ENCODE data around the gene GFRA1. TPM values are rescaled to one million over a fixed set of nuclear protein-coding genes. Genes with fewer than 3 reads are reported as not detected.

The GFRA1 gene
- polyA plus RNA-seq, 2 of the 4 experiments (the other 2 are of a cell fraction), result 4.0 to 9.5 TPM

GRCh38 chr10:116151076-116151475, 121.9 kb downstream of the GFRA1 start:
- Histone ChIP-seq H3K27ac (no peak overlapping the region), H3K9me3 (no peaks in the 10 kb centered on the region), H3K4me1 (no peaks in the 10 kb centered on the region), H3K4me3 (no peak overlapping the region), H3K4me2 (no peak overlapping the region)
- TF ChIP-seq ZSCAN20 (CRISPR knock-in tag; IDR thresholded peaks at IDR 0.05) (no peak), POLR2AphosphoS2 (conservative IDR thresholded peaks at IDR 0.05; ENCODE audit: low read length) (no peak), RNF2 (IDR thresholded peaks at IDR 0.05; ENCODE audit: borderline replicate concordance, low read depth) (no peak), USF2 (IDR thresholded peaks at IDR 0.05) (no peak), SMC3 (IDR thresholded peaks at IDR 0.05) (no peak), NFE2L2 (conservative IDR thresholded peaks at IDR 0.05; ENCODE audit: low read length) (no peak), BCL3 (IDR thresholded peaks at IDR 0.05) (no peak)
- ATAC-seq, result no peak
- CTCF ChIA-PET, result no interaction called here
- no peak for FAIRE-seq
- no peak for DNase-seq (ENCODE audit: low read depth in 1 of 2, low spot score in 1 of 2)
- POLR2A ChIA-PET, result no interaction called here

GRCh38 chr10:116150606-116151005, 122.4 kb downstream of the GFRA1 start:
- ATAC-seq (no peak), DNase-seq (ENCODE audit: low read depth in 1 of 2, low spot score in 1 of 2) (no peak), FAIRE-seq (no peak)
- H3K4me3 ChIP-seq, result no peak overlapping the region
- CTCF ChIA-PET, result interaction anchor here (0.5 kb wide), 1 partner anchor 31 kb away, joined by 4 read pairs; no protein-coding TSS in a partner anchor
- H3K27ac ChIP-seq, result no peak overlapping the region
- TF ChIP-seq HOXB13 (CRISPR knock-in tag; IDR thresholded peaks at IDR 0.05; ENCODE audit: low read depth), result no peak
- TF ChIP-seq ZSCAN20 (CRISPR knock-in tag; IDR thresholded peaks at IDR 0.05), result no peak
- TF ChIP-seq EP300 (IDR thresholded peaks at IDR 0.05), result no peak
- TF ChIP-seq HMGXB4 (CRISPR knock-in tag; IDR thresholded peaks at IDR 0.05; ENCODE audit: borderline replicate concordance), result no peak
- WGBS (ENCODE audit: missing lambda C conversion rate), result 24% methylated on average over 6 of the region's 6 CpGs
- POLR2A ChIA-PET, result no interaction called here
- H3K4me2 ChIP-seq, result no peak overlapping the region
- H3K4me1 ChIP-seq, result no peaks in the 10 kb centered on the region
- no peaks in the 10 kb centered on the region for H3K9me3 ChIP-seq

- H3K4me2 ChIP-seq, result no peak overlapping the region
- ChIA-PET CTCF (interaction anchor here (0.7 kb wide), 1 partner anchor 22 kb away, joined by 3 read pairs; no protein-coding TSS in a partner anchor), POLR2A (no interaction called here)
- no peak overlapping the region for H3K27ac ChIP-seq
- ATAC-seq (no peak), DNase-seq (ENCODE audit: low read depth in 1 of 2, low spot score in 1 of 2) (no peak), FAIRE-seq (no peak)
- H3K4me3 ChIP-seq, result no peak overlapping the region
- H3K4me1 ChIP-seq, result no peaks in the 10 kb centered on the region
- no peaks in the 10 kb centered on the region for H3K9me3 ChIP-seq
- WGBS (ENCODE audit: missing lambda C conversion rate), result 79% methylated on average over 15 of the region's 15 CpGs
- TF ChIP-seq ZSCAN20 (CRISPR knock-in tag; IDR thresholded peaks at IDR 0.05), result no peak
- TF ChIP-seq CBX8 (IDR thresholded peaks at IDR 0.05), result no peak
- TF ChIP-seq SREBF2 (IDR thresholded peaks at IDR 0.05), result no peak
- no peak for TF ChIP-seq GATA3 (IDR thresholded peaks at IDR 0.05; ENCODE audit: borderline replicate concordance)
- no peak for TF ChIP-seq NFE2L2 (conservative IDR thresholded peaks at IDR 0.05; ENCODE audit: low read length)
- TF ChIP-seq, protein P1, sequence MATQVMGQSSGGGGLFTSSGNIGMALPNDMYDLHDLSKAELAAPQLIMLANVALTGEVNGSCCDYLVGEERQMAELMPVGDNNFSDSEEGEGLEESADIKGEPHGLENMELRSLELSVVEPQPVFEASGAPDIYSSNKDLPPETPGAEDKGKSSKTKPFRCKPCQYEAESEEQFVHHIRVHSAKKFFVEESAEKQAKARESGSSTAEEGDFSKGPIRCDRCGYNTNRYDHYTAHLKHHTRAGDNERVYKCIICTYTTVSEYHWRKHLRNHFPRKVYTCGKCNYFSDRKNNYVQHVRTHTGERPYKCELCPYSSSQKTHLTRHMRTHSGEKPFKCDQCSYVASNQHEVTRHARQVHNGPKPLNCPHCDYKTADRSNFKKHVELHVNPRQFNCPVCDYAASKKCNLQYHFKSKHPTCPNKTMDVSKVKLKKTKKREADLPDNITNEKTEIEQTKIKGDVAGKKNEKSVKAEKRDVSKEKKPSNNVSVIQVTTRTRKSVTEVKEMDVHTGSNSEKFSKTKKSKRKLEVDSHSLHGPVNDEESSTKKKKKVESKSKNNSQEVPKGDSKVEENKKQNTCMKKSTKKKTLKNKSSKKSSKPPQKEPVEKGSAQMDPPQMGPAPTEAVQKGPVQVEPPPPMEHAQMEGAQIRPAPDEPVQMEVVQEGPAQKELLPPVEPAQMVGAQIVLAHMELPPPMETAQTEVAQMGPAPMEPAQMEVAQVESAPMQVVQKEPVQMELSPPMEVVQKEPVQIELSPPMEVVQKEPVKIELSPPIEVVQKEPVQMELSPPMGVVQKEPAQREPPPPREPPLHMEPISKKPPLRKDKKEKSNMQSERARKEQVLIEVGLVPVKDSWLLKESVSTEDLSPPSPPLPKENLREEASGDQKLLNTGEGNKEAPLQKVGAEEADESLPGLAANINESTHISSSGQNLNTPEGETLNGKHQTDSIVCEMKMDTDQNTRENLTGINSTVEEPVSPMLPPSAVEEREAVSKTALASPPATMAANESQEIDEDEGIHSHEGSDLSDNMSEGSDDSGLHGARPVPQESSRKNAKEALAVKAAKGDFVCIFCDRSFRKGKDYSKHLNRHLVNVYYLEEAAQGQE (IDR thresholded peaks at IDR 0.05), result no peak
- TF ChIP-seq RFX5 (IDR thresholded peaks at IDR 0.05), result no peak
- no peak for TF ChIP-seq JUNB (IDR thresholded peaks at IDR 0.05)
- no peak for TF ChIP-seq ZFP36 (IDR thresholded peaks at IDR 0.05; ENCODE audit: borderline replicate concordance, partially characterized antibody)
Observed at GRCh38 chr10:116147147-116147905, 125.7 kb downstream of the GFRA1 start.
